NCI-H2196 (cell line): ENCODE results near the gene PPP1R14C.

Experiments
- DNase-seq: peaks from one replicate; lab custom pipeline; 2025; ENCODE audit not compliant: unreplicated experiment; lab: John Stamatoyannopoulos, UW

Gene PPP1R14C

DNA sequence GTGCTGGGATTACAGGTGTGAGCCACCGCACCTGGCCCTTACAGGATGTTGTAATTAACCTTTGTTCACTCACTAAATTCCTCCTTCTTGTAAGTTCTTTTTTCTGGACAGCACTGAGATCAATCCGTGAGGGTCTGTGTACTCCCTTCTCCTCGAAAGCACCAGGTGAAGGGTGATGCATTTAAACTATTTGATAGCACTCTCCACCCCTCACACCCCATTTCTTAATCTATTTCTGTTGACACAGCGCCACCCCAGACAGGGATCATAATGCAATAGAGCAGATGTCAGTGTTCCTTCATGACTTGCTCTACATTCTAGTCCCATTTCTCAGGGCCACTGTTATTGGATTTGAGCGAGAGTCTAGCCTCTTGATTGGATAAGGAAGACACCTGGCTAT lies 46.3 kb downstream of the PPP1R14C start:
- DNase-seq, result no peak

DNA sequence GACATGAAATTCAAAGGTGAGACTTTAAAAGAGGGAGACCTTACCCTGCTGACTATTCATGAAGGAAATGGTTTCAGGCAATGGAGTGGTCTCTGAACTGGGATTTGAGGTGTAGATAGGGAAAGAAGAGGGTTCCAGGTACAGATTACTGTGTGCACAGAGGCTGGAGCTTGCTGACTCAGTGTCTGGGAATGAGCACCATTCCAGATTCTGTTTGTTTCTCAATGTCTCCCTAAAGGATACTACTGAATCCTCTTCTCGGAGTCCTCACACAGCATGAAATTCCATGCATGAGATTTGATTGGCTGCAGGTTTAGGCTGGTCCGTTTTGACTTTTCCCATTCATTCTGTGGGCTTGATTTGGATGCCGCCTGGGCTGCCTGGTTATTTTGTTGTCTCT lies 49.0 kb downstream of the PPP1R14C start:
- DNase-seq, result no peak

DNA sequence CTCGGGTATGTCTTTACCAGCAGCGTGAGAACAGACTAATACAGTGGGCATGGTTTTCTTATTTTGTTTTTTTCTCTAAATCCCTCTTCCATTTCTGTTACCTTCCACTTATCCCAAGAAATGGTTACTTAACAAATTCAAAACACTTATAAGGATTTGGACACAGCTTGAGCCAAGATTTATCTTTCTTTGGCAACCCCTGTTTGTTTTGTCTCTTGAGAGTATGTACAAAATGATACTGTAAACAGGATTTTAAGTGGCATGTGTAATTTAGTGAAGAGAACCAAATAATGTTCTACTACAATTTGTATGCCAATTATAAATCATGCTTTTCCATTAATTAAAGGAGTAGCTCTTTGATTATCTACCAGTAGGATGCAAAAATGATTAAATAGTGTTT lies 51.4 kb downstream of the PPP1R14C start:
- DNase-seq, result no peak

GRCh38 chr6:150195996-150196417 lies 53.2 kb downstream of the PPP1R14C start:
- DNase-seq, result no peak

DNA sequence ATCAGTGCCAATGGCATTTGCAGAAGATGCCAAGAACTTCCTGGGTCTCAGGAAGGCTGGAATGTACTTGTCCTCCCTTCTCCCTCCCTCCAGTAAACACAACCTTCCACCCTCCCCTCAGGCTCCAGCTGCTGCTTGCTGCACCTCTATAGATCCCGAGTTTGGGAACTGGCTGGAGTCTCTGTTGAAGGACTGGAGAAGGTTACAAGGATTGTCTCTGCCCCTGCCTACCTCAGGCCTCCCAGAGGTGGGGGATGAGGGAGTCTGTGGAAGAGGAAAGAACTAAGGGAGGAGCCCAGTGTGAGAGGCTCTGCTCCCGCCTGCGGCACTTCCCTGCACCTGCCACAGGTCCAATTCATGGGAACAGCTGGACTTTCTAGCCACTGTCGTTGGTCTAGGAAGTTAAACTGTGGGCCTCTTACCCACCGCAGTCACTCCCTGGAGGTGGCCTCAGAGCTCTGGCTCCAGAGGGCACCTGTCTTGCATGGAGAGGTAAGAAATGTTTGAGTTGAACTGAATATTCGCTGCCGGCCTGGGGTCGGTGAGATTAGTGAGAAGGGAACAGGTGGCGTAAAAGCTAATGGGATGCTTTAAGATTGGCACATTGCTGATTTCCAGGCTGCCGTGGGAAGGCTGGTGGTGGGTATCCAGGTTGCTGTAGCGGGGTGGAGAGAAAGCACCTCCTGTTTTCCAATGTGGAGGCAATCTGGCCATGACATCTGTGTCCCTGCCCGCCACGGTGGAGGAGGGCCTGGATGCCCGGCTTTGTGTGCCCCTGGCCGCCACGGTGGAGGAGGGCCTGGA lies 54.3 kb downstream of the PPP1R14C start:
- DNase-seq, result no peak

DNA sequence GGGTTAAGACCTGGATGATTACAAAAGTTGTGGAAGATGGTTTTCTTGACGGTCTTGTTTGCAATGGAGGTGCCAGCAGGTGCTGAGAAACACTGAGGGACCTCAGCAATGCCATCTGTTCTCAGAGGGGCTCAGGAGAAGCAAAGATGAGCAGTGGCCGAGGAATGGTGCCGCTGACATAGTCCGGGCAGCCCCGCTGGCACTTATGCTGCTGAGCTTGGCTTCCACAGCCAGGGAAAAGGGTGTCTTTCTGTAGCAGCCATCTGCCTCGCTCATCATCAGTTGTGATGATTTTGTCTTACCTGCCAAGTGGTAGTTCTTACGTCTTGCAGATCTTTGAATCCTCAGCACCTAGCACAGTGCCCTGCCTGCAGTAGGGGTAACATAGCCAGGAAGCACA lies 55.7 kb downstream of the PPP1R14C start:
- no peak for DNase-seq

GRCh38 chr6:150199241-150199640 lies 56.4 kb downstream of the PPP1R14C start:
- no peak for DNase-seq

DNA sequence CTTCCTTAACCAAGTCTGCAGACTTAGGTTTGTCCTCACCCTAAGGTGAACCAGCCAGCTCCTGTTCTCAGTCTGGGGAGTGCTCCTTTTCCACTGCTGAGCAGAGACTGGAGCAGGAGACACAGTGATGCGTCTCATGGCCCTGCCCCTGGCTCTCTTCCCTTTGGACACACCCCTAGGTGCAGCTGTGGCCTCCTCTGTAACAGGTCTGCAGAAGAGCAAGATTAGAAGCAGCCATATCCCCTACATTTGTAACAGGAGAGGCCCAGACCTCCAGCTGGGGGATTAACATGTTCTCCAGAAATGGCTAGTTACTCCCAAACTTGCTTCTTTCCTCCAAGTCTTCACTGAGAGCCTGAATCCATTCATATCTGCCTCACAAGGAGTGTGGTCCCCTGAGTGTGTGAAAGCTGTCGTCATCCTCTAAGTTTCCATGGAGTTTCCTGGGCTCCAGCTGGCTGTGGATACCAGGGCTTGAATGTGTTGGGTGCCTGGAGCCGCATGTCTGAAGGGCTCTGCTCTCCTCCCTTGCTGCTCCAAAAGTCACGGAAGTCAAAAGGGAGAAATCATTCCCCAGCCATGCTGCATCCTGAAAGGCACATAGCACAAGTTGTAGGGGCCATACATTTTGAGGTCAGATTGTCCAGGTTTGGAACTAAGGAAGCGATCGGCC lies 57.7 kb downstream of the PPP1R14C start:
- DNase-seq, result no peak

DNA sequence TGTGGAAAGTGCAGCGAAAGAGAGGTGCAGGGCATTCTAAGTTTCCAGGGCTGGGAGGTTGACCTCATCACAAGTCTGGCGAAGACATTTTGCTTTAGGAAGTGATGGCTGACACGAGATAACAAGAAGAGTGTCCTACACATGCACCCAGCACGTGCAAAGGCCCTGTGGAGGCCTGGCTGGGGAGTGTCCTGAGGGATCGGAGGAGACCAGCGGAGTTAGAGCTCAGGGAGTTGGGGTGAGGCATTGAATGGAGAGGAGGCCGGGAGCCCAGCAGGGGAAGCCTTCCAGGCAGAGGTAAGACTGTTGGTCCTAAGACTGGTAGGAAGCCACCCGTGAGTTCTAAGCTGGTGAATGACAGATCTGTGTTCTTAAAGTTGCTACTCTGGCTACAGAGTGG lies 58.4 kb downstream of the PPP1R14C start:
- DNase-seq, result no peak

GRCh38 chr6:150201772-150202329 lies 59.0 kb downstream of the PPP1R14C start:
- DNase-seq, result no peak

GRCh38 chr6:150202404-150202803 lies 59.6 kb downstream of the PPP1R14C start:
- no peak for DNase-seq

GRCh38 chr6:150202934-150203333 lies 60.1 kb downstream of the PPP1R14C start:
- DNase-seq, result no peak

DNA sequence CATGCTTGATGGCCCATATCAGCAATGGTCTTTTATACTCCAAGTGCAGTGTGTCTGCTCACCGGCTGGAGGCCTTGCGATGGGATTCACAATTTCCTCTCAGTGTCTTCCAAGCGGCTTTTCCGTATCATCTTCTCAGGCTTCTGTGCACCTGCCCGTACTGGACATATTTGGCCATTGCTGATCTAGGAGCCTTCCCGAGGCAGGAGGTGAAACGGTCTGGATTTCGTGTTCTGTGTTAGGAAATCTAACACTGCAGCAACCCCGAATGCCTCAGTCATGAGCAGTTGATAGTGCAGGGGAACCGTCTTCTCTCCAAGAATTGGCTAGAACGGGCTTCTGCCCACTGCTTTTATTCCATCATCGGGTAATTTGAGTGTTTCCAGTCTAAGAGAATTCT lies 60.5 kb downstream of the PPP1R14C start:
- no peak for DNase-seq

- DNase-seq, result no peak
These were observed 61.2 kb downstream of the PPP1R14C start for GRCh38 chr6:150203871-150204545.

- no peak for DNase-seq
These were observed 62.0 kb downstream of the PPP1R14C start for GRCh38 chr6:150204705-150205472.

GRCh38 chr6:150207931-150208570 lies 65.2 kb downstream of the PPP1R14C start:
- no peak for DNase-seq

DNA sequence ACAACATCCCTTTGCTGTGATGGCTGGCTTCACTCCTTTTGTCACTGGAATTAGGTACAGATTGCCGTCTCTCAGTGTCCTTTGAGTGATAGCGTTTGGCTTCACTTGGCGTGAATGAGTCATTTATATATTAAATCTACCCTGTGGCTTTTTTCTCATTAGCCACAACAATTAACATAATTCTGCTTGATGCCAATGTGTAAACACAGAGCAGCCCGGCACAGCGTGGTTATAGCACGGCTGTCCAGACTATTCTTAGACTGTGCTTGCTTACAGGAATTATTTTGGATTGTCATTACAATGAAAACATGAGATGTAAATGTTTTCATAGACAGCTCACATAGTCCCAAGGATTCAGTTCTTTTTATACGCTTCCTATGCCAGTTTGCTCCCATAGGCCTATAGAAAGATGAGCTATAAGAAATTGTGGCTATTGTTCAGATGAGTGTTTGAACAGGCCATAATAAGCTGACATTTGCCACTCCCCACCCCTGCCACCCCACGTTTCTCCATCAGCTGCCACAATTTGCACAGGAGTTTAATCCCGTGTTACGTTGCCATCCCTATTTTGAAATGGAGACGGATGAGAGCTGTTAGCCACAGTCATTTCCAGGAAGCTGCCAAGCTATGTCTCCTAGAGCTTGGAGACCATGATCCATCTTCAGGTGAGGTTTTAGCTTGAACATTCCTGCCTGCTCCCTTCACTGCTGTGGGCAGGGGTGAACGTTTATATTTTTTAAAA lies 65.9 kb downstream of the PPP1R14C start:
- no peak for DNase-seq

DNA sequence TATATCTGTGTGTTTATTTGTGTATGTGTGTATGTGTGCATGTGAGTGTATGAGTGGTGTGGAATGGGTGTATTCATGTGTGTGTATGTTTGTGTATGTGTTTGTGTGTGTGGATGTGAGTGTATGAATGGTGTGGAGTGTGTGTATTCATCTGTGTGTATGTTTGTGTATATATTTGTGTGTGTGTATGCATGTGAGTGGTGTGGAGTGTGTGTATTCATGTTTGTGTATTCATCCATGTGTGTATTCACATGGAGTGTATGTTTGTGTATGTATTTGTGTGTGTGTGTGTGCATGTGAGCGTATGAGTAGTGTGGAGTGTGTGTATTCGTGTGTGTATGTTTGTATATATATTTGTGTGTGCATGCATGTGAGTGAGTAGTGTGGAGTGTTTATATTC lies 66.6 kb downstream of the PPP1R14C start:
- no peak for DNase-seq

- no peak for DNase-seq
These were observed 69.1 kb downstream of the PPP1R14C start for GRCh38 chr6:150211700-150212511.
